GM18867 (cell line): ENCODE results near the gene MKRN3.
"Not testable (repeated sequence)": the region's sequence is repeated elsewhere in the genome, so short reads cannot be mapped to it uniquely, and the experiment has no call there.

ENCODE experiments used
- ATAC-seq: cut with Tn5 transposase; IDR thresholded peaks from one replicate; pipeline ENCODE4 v1.9.1; 2021; ENCODE audit warnings: mild to moderate bottlenecking, moderate library complexity; ENCODE audit not compliant: unreplicated experiment

The MKRN3 gene

DNA sequence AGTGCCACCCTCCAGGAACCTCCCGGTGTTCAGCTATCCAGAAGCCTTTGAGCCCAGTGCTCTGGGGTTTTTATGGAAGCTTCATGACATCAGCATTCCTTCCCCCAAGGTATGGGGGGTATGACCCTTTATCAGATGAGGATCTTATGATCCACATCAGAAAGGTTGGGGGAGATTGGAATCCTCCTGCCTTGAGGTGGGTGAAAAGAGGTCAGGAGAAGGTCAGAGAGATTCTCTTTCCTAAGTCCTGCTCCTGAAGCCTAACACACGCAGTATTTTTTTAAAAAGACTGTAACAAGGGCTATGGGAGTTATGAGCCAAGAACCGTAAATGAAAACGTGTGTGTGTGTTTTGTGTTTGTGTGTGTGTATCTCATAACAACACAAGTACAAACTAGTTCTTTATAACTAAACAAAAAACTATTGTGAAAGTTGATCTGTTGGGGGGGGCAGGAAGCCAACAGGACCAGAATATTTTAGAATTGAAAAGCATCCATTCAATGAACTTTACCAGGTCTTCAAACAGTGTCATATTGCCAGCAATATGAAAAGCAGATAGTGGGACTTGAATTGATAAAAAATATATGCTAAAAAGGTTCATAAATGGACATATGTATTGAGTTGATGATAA lies 13.2 kb downstream of the MKRN3 start:
- no peak for ATAC-seq

DNA sequence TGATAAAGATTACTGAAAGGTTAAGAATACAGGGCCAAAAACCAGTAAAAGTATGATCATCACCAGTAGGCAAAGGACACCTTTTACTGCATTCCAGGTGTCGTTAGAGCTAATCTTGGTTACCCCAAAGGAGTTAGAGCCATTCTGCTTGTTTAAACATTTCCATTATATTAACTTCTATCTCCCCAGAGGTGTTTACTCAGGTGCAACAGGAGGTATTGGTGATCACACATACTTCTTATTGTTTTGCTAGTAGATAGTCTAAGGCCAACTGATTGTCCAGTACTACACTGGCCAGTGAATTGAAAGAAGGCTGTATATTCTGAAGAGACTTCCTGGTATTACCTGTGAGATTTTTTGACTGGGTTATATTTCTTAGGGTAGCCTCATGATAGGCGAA lies 22.8 kb downstream of the MKRN3 start:
- no peak for ATAC-seq

DNA sequence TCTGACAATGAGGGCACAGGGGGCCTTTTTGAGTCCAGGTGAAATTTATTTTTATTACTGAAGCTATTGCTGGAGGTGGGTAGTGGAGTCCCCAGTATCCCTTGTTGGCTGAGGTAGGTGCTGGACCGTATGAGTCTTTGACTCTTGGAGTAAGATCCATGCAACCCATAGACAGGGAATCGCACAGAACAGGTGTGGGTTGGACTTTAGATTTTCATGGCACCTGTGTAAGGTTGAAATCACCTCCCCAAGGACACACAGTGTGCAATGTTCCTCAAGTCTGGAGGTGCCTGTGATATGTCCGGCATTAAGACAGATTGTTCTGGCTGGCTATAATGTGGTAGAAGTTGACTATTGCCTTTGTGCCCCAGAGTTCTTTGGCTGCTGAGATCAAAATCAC lies 23.5 kb downstream of the MKRN3 start:
- no peak for ATAC-seq

DNA sequence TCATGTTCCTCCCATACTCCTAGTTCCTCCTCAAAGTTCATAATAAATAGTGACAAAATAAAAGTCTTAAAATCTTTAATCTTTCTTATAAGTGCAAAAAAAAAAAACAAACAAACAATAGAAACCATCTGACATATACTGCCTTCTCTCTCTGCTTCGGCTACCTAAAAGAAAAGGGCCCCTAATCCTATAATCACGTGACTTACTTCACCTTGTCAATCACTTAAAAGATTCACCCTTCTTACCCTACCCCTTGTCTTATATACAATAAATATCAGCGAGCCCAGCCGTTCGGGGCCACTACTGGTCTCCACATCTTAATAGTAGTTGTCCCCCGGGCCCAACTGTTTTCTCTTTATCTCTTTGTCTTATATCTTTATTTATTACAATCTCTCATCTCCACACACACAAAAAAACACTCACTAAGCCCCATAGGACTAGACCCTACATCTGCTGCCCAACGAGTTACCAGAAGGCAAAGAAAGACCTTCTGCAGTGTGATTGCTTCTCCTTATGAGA lies 28.8 kb downstream of the MKRN3 start:
- ATAC-seq = no peak

DNA sequence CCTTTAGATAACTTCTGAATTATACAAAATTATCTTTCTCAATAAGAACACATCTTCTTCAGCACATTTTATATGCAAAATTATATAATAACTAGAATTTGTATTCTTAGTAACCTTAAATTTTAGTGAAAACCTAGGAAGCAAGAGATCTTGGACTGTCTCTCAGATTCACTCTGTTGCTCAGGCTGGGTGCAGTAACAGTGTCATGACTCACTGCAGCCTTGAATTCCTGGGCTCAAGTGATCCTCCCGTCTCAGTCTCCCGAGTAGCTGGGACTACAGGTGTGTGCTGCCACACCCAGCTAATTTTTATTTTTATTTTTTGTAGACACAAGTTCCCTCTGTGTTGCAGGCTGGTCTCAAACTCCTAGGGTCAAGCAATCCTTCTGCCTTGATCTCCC lies 29.9 kb downstream of the MKRN3 start:
- ATAC-seq = no peak

DNA sequence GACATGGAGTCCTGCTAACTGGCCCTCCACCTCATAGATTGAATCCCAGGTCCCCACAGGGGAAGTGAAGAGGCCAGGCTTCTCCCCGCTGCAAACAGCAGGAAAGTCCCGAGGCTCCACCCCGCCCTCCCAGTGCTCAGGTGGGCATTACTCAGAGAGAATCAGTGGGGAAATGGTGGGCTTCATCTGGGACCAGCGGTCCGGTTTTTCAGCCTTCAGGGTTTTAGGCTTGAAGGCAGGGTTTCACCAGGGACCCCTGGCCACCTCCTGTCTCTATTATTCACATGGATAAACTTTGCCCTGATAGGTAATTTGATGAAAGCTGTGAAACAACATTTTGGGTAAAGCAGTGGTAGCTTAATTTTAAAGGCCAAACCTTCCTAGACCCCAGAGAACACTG lies 31.3 kb downstream of the MKRN3 start:
- no peak for ATAC-seq

DNA sequence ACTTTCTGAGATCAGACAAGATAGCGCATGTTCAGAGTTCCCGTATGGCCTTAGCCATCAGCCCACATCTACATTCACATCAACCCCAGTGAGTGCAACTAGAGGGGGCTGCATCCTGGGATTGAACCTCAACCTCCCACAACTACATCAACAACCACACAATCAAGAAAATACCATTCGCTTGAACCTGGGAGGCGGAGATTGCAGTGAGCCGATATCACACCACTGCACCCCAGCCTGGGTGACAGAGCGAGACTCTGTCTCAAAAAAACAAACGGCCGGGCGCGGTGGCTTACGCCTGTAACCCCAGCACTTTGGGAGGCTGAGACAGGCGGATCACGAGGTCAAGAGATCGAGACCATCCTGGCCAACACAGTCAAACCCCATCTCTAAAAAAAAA lies 31.8 kb downstream of the MKRN3 start:
- not testable (repeated sequence) for ATAC-seq

DNA sequence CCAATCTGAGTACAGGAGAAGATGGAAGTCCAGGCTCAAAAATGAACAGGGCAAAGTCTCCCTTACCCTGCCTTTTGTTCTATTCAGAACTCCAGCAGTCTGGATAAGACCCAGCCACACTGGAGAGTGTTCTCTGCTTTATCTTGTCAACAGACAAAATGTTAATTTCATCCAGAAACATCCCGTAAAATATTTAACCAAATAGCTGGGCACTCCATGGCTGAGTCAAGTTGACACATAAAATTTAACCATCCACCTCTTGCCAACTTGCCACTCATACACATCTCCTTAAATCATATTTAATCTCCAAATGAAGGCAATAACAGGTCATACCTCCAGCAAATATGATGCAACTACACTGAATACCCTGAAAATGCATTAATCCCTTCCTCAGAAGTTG lies 33.6 kb downstream of the MKRN3 start:
- no peak for ATAC-seq

DNA sequence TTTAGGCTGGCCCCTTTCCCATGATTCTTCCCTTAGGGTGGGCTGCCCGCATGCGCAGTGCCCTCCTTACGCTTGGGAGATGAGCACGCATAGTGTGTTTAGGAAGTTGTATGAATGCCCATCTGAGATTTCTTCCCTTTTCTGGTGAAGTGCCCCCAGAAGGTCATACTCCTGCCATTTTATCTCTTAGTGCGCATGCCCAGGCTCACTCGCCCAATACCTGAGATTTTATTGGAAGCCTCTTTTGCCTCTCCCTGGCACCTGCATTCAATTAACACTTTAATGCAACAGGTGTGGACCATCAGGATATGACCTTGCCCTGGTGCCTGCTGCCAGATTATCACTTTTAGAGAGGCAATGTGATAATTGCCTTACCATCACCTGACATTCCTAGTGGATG lies 36.6 kb downstream of the MKRN3 start:
- no peak for ATAC-seq

DNA sequence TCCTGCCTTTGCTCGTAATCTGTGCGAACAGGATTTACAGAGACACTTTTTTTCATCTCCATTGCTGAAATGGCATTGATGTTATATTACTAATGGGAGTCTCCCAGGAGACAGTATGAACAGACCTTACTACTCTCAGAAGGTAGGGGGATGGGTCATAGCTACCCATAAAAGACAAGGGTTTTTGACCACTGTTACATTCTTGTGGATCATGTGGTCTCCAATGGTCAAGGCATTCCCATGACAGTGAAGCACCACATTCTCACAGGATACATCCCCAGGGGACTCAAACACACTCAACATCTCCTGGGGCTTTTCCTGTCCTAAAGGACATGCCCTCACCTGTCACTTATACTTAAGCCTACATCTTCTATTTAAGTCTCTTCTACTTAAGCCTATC lies 40.8 kb downstream of the MKRN3 start:
- ATAC-seq = no peak

DNA sequence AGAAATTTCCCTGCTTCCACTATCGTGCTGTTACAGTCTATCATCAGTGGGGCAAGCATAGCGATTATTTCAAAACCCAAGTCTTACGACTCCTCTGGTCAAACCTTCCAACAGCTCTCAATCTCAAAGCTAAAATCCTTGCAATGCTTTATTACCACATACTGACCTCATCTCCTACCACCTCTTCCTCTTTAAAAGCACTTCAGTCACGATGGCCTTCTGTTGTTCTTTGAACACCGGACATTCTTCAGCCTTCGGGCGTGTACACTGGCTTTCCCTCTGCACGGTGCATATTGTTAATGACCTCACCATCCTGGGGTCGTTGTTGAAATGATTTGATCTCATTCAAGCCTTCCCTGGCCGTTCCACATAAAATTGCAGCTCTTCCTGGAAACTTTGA lies 51.1 kb downstream of the MKRN3 start:
- no peak for ATAC-seq
